ENCODE measurements around the gene PDE2A.

GRCh38 chr11:72635309-72635915 lies 38.8 kb downstream of the PDE2A start:
- TF ChIP-seq ZFP30 (CRISPR knock-in tag; IDR thresholded peaks at IDR 0.05) = no peak
- TF ChIP-seq ARNTL (CRISPR knock-in tag; IDR thresholded peaks at IDR 0.05; ENCODE audit: borderline replicate concordance, low read depth) = no peak
- no peak for TF ChIP-seq ZNF565 (CRISPR knock-in tag; conservative IDR thresholded peaks at IDR 0.05; ENCODE audit: low read depth)
- TF ChIP-seq ZC3H10 (CRISPR knock-in tag; IDR thresholded peaks at IDR 0.05) = no peak
- no peak for TF ChIP-seq BACH2 (CRISPR knock-in tag; IDR thresholded peaks at IDR 0.05; ENCODE audit: borderline replicate concordance)
- no peak for TF ChIP-seq OSR1 (CRISPR knock-in tag; IDR thresholded peaks at IDR 0.05)
- TF ChIP-seq PATZ1 (CRISPR knock-in tag; IDR thresholded peaks at IDR 0.05; ENCODE audit: borderline replicate concordance) = no peak
- TF ChIP-seq CREB5 (CRISPR knock-in tag; IDR thresholded peaks at IDR 0.05; ENCODE audit: low read depth) = no peak
- TF ChIP-seq ZNF8 (CRISPR knock-in tag; IDR thresholded peaks at IDR 0.05) = no peak
- no peak for TF ChIP-seq CSRNP3 (CRISPR knock-in tag; IDR thresholded peaks at IDR 0.05)
- TF ChIP-seq GLIS3 (CRISPR knock-in tag; IDR thresholded peaks at IDR 0.05) = no peak

Measured in SK-N-SH treated with all-trans-retinoic acid at 6 μM for 48 hours (cell line).